SK-N-SH (cell line): ENCODE measurements around the gene RPL7A. TPM values are rescaled to one million over a fixed set of nuclear protein-coding genes. Genes with fewer than 3 reads are reported as not detected.
"Not testable (repeated sequence)": the region's sequence is repeated elsewhere in the genome, so short reads cannot be mapped to it uniquely, and the experiment has no call there.

Source experiments
- CTCF ChIA-PET: fragments of 300-600, 350-600 bp; formaldehyde crosslinking; extraction: SDS; loops from one replicate; lab custom pipeline; 2021; lab: Yijun Ruan, JAX
- POLR2A ChIA-PET: fragments of 350-600 bp; sonication (Branson Sonifier 250); formaldehyde crosslinking; extraction: SDS; loops from one replicate; lab custom pipeline; 2020; ENCODE audit warnings: antibody characterized with exemption, inconsistent platforms; lab: Yijun Ruan, JAX
- DNase-seq: peaks from one replicate; pipeline ENCODE4 v3.0.0; 2012
- H2AFZ ChIP-seq: fragments of 200-600 bp; sonication (generic); 2 replicates; pipeline ENCODE4 v1.8.1; 2016; ENCODE audit warnings: antibody characterized with exemption, mild to moderate bottlenecking, low read depth
- H3F3A ChIP-seq: fragments of 200-600 bp; sonication (generic); replicated peaks from 2 replicates; pipeline ENCODE3; 2016; ENCODE audit warnings: antibody characterized with exemption, mild to moderate bottlenecking; ENCODE audit not compliant: insufficient read depth
- H3K27ac ChIP-seq, 2 experiments: fragments of 200-500 bp in 1 of 2; fragments of 200-600 bp in 1 of 2; sonication (Bioruptor generic) in 1 of 2; sonication (generic), shearing (Covaris generic) in 1 of 2; 2 replicates each; pipeline versions ENCODE4 v1.5.1 to v1.6.1; 2014 to 2016; ENCODE audit warnings: low read depth in 2 of 2, inconsistent platforms in 1 of 2, low read length in 1 of 2, mild to moderate bottlenecking in 1 of 2, mixed read lengths in 1 of 2
- H3K27me3 ChIP-seq: fragments of 200-600 bp; sonication (generic), shearing (Covaris generic); 2 replicates; pipeline ENCODE4 v1.6.1; 2016; ENCODE audit warnings: mixed run types; ENCODE audit not compliant: insufficient read depth
- H3K36me3 ChIP-seq, 2 experiments: fragments of 200-500 bp in 1 of 2; fragments of 200-600 bp in 1 of 2; sonication (Bioruptor generic) in 1 of 2; sonication (generic) in 1 of 2; replicated peaks in 1 of 2; 2 replicates each; pipeline versions ENCODE3 to v1.5.1; 2014 to 2016; ENCODE audit warnings: low read length in 1 of 2, mild to moderate bottlenecking in 1 of 2; ENCODE audit not compliant: insufficient read depth in 2 of 2, control insufficient read depth in 1 of 2
- H3K4me1 ChIP-seq, 2 experiments: fragments of 200-500 bp in 1 of 2; fragments of 200-600 bp in 1 of 2; sonication (Bioruptor generic) in 1 of 2; sonication (generic), shearing (Covaris generic) in 1 of 2; 2 replicates each; pipeline versions ENCODE4 v1.5.1 to v1.6.1; 2014 to 2016; ENCODE audit warnings: low read depth in 1 of 2, low read length in 1 of 2, mixed run types in 1 of 2; ENCODE audit not compliant: insufficient read depth in 2 of 2, control insufficient read depth in 1 of 2
- H3K4me2 ChIP-seq: fragments of 200-600 bp; sonication (generic), shearing (Covaris generic); 2 replicates; pipeline ENCODE4 v1.6.1; 2017; ENCODE audit warnings: mixed run types
- H3K4me3 ChIP-seq, 2 experiments: fragments of 200-500 bp in 1 of 2; fragments of 200-600 bp in 1 of 2; sonication (Bioruptor generic) in 1 of 2; sonication (generic), shearing (Covaris generic) in 1 of 2; 2 replicates each; pipeline versions ENCODE4 v1.5.1 to v1.8.1; 2014 to 2016; ENCODE audit warnings: low read depth in 2 of 2, inconsistent platforms in 1 of 2, low read length in 1 of 2, mild to moderate bottlenecking in 1 of 2, mixed read lengths in 1 of 2, moderate library complexity in 1 of 2
- H3K79me2 ChIP-seq: fragments of 200-600 bp; sonication (generic); 2 replicates; pipeline ENCODE4 v1.8.1; 2017; ENCODE audit warnings: mild to moderate bottlenecking; ENCODE audit not compliant: insufficient read depth
- H3K9ac ChIP-seq: fragments of 200-600 bp; sonication (generic); 2 replicates; pipeline ENCODE4 v1.6.1; 2017; ENCODE audit warnings: mixed run types
- H3K9me2 ChIP-seq: fragments of 200-600 bp; sonication (generic); 2 replicates; pipeline ENCODE4 v1.6.1; 2017; ENCODE audit warnings: mixed run types
- H3K9me3 ChIP-seq: fragments of 200-600 bp; sonication (generic); 2 replicates; pipeline ENCODE4 v1.6.1; 2017; ENCODE audit warnings: mixed run types, mild to moderate bottlenecking, moderate library complexity
- H4K20me1 ChIP-seq: fragments of 200-600 bp; sonication (generic); 2 replicates; pipeline ENCODE4 v1.6.1; 2017; ENCODE audit warnings: mild to moderate bottlenecking, mixed run types; ENCODE audit not compliant: insufficient read depth
- CHD2 ChIP-seq: fragments of 150-350 bp; IDR thresholded peaks from 2 replicates; pipeline ENCODE4 v1.6.1; 2018; ENCODE audit warnings: low read length; ENCODE audit not compliant: partially characterized antibody
- ELF1 ChIP-seq: IDR thresholded peaks from 2 replicates; pipeline ENCODE4 v1.4.0; 2012
- EZH2phosphoT487 ChIP-seq: fragments of 200-600 bp; sonication (generic); IDR thresholded peaks from 2 replicates; pipeline ENCODE4 v1.6.1; 2017; ENCODE audit warnings: low read depth, mixed run types, mild to moderate bottlenecking, antibody characterized with exemption, moderate library complexity, borderline replicate concordance
- FOXJ3 ChIP-seq: sonication (generic); formaldehyde crosslinking; IDR thresholded peaks from 2 replicates; pipeline ENCODE4 v1.5.1; 2020; ENCODE audit warnings: mild to moderate bottlenecking, missing genetic modification reagents
- GATA2 ChIP-seq: sonication (generic); formaldehyde crosslinking; IDR thresholded peaks from 2 replicates; pipeline ENCODE4 v1.5.0; 2020; ENCODE audit warnings: mild to moderate bottlenecking, missing genetic modification reagents
- JUND ChIP-seq: IDR thresholded peaks from 2 replicates; pipeline ENCODE4 v1.4.0; 2012
- NFIC ChIP-seq: IDR thresholded peaks from 2 replicates; pipeline ENCODE4 v1.4.0; 2012; ENCODE audit warnings: borderline replicate concordance
- RCOR1 ChIP-seq: fragments of 150-350 bp; IDR thresholded peaks from 2 replicates; pipeline ENCODE4 v1.6.1; 2017; ENCODE audit warnings: antibody characterized with exemption, low read length
- SIN3A ChIP-seq: IDR thresholded peaks from 2 replicates; pipeline ENCODE4 v1.6.1; 2012; ENCODE audit warnings: low read depth, mild to moderate bottlenecking, low read length, moderate library complexity, borderline replicate concordance
- TAF1 ChIP-seq: IDR thresholded peaks from 2 replicates; pipeline ENCODE4 v1.6.1; 2012; ENCODE audit warnings: low read depth, mild to moderate bottlenecking, low read length, moderate library complexity, borderline replicate concordance
- TEAD4 ChIP-seq: IDR thresholded peaks from 2 replicates; pipeline ENCODE4 v1.4.0; 2012; ENCODE audit warnings: mild to moderate bottlenecking, borderline replicate concordance; ENCODE audit not compliant: insufficient read depth
- WGBS: methylation state at CpG from one replicate; pipeline ENCODE4 v1.1.6; 2017; ENCODE audit warnings: low lambda C conversion rate; 5-methylcytosine and 5-hydroxymethylcytosine counted together
- polyA plus RNA-seq, 3 experiments: library from polyadenylated mRNA; depleted of rRNA; stranded (reverse); fragments of >200 nt; gene quantifications; 2 replicates each; pipeline ENCODE4 v1.2.3, GENCODE V29; 2012
- TF ChIP-seq, protein P1 (sequence below): fragments of 200-600 bp; sonication (generic); IDR thresholded peaks from 2 replicates; pipeline ENCODE4 v1.6.1; 2017; ENCODE audit warnings: antibody characterized with exemption, mild to moderate bottlenecking, moderate library complexity
- TF ChIP-seq, protein P2 (sequence below): IDR thresholded peaks from 2 replicates; pipeline ENCODE4 v1.6.1; 2012; ENCODE audit warnings: mild to moderate bottlenecking, low read depth, low read length, moderate library complexity
- TF ChIP-seq, protein P3 (sequence below): IDR thresholded peaks from 2 replicates; pipeline ENCODE4 v1.4.0; 2012; ENCODE audit warnings: low read depth, borderline replicate concordance
- TF ChIP-seq, protein P4 (sequence below): IDR thresholded peaks from 2 replicates; pipeline ENCODE4 v1.4.0; 2012; ENCODE audit warnings: low read depth
- TF ChIP-seq, protein P5 (sequence below): fragments of 150-350 bp; IDR thresholded peaks from 2 replicates; pipeline ENCODE4 v1.6.1; 2017; ENCODE audit warnings: antibody characterized with exemption, low read length, low read depth, borderline replicate concordance

RPL7A gene
- polyA plus RNA-seq, 1 of the 3 experiments (the other 2 are of a cell fraction): 4,121 TPM

DNA sequence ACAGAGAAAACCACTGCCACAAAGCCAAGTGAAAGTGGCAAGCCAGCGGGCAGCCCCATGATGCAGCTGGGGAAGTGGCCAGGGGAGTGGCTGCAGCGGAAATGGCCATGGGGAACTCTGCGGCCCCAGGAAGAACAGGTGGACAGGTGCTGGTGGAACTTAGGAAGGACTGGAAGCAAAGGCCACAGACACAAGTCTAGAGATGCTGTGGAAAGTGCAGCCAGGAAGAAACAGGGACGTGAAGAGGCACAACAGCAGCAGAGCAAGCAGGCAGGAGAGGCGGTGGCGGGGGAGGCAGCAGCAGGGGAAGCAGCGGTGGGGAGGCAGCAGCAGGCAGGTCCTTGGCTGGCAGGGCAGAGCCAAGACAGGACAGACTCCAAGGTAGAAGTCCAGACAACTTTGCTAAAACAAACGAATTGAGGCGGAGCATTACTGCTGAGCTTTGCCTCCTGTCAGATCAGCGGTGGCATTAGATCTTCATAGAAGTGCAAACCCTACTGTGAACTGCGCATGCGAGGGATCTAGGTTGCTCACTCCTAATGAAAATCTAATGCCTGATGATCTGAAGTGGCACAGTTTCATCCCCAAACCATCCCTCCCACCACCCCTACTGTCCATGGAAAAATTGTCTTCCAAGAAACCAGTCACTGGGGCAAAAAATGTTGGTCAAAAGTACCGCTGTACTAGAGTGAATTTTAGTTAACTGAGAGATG is 23.9 kb upstream of the RPL7A start:
- Histone ChIP-seq H4K20me1 (no peaks in the 10 kb centered on the region), H3K9ac (no peak overlapping the region), H3K36me3 (no peaks in the 10 kb centered on the region), H3K4me2 (no peak overlapping the region), H2AFZ (no peak overlapping the region), H3K9me2 (no peaks in the 10 kb centered on the region), H3K9me3 (no peaks in the 10 kb centered on the region), H3K4me3 (no peak overlapping the region), H3K79me2 (no peaks in the 10 kb centered on the region), H3K27ac (no peak overlapping the region), H3K4me1 (no peaks in the 10 kb centered on the region), H3F3A (no peaks in the 10 kb centered on the region), H3K27me3 (no peaks in the 10 kb centered on the region)
- TF ChIP-seq, protein P1, sequence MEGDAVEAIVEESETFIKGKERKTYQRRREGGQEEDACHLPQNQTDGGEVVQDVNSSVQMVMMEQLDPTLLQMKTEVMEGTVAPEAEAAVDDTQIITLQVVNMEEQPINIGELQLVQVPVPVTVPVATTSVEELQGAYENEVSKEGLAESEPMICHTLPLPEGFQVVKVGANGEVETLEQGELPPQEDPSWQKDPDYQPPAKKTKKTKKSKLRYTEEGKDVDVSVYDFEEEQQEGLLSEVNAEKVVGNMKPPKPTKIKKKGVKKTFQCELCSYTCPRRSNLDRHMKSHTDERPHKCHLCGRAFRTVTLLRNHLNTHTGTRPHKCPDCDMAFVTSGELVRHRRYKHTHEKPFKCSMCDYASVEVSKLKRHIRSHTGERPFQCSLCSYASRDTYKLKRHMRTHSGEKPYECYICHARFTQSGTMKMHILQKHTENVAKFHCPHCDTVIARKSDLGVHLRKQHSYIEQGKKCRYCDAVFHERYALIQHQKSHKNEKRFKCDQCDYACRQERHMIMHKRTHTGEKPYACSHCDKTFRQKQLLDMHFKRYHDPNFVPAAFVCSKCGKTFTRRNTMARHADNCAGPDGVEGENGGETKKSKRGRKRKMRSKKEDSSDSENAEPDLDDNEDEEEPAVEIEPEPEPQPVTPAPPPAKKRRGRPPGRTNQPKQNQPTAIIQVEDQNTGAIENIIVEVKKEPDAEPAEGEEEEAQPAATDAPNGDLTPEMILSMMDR: no peak
- TF ChIP-seq, protein P2, sequence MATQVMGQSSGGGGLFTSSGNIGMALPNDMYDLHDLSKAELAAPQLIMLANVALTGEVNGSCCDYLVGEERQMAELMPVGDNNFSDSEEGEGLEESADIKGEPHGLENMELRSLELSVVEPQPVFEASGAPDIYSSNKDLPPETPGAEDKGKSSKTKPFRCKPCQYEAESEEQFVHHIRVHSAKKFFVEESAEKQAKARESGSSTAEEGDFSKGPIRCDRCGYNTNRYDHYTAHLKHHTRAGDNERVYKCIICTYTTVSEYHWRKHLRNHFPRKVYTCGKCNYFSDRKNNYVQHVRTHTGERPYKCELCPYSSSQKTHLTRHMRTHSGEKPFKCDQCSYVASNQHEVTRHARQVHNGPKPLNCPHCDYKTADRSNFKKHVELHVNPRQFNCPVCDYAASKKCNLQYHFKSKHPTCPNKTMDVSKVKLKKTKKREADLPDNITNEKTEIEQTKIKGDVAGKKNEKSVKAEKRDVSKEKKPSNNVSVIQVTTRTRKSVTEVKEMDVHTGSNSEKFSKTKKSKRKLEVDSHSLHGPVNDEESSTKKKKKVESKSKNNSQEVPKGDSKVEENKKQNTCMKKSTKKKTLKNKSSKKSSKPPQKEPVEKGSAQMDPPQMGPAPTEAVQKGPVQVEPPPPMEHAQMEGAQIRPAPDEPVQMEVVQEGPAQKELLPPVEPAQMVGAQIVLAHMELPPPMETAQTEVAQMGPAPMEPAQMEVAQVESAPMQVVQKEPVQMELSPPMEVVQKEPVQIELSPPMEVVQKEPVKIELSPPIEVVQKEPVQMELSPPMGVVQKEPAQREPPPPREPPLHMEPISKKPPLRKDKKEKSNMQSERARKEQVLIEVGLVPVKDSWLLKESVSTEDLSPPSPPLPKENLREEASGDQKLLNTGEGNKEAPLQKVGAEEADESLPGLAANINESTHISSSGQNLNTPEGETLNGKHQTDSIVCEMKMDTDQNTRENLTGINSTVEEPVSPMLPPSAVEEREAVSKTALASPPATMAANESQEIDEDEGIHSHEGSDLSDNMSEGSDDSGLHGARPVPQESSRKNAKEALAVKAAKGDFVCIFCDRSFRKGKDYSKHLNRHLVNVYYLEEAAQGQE: no peak
- TF ChIP-seq FOXJ3 (CRISPR knock-in tag) (no peak), TEAD4 (no peak), NFIC (no peak), EZH2phosphoT487 (no peak), TAF1 (no peak), RCOR1 (no peak), GATA2 (CRISPR knock-in tag) (no peak), SIN3A (no peak), JUND (no peak), CHD2 (no peak), ELF1 (no peak)
- TF ChIP-seq, protein P3, sequence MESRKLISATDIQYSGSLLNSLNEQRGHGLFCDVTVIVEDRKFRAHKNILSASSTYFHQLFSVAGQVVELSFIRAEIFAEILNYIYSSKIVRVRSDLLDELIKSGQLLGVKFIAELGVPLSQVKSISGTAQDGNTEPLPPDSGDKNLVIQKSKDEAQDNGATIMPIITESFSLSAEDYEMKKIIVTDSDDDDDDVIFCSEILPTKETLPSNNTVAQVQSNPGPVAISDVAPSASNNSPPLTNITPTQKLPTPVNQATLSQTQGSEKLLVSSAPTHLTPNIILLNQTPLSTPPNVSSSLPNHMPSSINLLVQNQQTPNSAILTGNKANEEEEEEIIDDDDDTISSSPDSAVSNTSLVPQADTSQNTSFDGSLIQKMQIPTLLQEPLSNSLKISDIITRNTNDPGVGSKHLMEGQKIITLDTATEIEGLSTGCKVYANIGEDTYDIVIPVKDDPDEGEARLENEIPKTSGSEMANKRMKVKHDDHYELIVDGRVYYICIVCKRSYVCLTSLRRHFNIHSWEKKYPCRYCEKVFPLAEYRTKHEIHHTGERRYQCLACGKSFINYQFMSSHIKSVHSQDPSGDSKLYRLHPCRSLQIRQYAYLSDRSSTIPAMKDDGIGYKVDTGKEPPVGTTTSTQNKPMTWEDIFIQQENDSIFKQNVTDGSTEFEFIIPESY: no peak
- TF ChIP-seq, protein P4, sequence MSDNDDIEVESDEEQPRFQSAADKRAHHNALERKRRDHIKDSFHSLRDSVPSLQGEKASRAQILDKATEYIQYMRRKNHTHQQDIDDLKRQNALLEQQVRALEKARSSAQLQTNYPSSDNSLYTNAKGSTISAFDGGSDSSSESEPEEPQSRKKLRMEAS: no peak
- TF ChIP-seq, protein P5, sequence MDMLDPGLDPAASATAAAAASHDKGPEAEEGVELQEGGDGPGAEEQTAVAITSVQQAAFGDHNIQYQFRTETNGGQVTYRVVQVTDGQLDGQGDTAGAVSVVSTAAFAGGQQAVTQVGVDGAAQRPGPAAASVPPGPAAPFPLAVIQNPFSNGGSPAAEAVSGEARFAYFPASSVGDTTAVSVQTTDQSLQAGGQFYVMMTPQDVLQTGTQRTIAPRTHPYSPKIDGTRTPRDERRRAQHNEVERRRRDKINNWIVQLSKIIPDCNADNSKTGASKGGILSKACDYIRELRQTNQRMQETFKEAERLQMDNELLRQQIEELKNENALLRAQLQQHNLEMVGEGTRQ: no peak
- DNase-seq: no peak
- ChIA-PET POLR2A (no interaction called here), CTCF (interaction anchor here (1.1 kb wide), 1 partner anchor 20 kb away, joined by 4 read pairs; no protein-coding TSS in a partner anchor)
- 72% methylated on average over 13 of the region's 13 CpGs for WGBS

DNA sequence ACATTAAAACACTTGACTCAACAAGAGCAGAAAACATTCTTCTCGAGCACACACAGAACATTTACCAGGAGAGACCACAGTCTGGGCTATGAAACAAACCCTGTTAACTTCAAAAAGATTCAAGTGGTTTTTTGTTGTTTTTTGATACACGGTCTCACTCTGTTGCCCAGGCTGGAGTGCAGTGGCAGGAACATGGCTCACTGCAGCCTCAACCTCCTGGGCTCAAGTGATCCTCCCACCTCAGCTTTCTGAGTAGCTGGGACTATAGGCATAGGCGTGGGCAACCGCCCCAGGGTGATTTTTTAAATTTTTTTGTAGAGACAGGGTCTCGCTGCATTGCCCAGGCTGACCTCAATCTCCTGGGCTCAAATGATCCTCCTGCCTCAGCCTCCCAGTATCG is 21.0 kb upstream of the RPL7A start:
- H3K79me2 ChIP-seq, H2AFZ ChIP-seq, H3K4me3 ChIP-seq, DNase-seq, H3K4me1 ChIP-seq, H3K9me2 ChIP-seq, H4K20me1 ChIP-seq, H3K4me2 ChIP-seq, H3K9me3 ChIP-seq, H3K9ac ChIP-seq, H3K27me3 ChIP-seq, POLR2A ChIA-PET, H3K27ac ChIP-seq: not testable (repeated sequence)
- Histone ChIP-seq H3F3A (peaks cover 15% of the 10 kb centered on the region), H3K36me3 (peaks cover 12 to 20% of the 10 kb centered on the region in 2 experiments)
- CTCF ChIA-PET: interaction anchor here (0.6 to 2.2 kb wide), 2 partner anchors 141 to 145 kb away, joined by 3 to 16 read pairs; no protein-coding TSS in a partner anchor
- WGBS: 96% methylated on average over 6 of the region's 6 CpGs
